Globus pallidus (tissue), 1 donor: ENCODE measurements around the gene AOPEP.
A peak's percentile ranks its signal among the peaks of the same experiment; 100 is the strongest.

Source experiments
- DNase-seq: peaks from one replicate; pipeline ENCODE4 v3.0.0-alpha.2; 2015; ENCODE audit warnings: low spot score

The AOPEP gene

DNA sequence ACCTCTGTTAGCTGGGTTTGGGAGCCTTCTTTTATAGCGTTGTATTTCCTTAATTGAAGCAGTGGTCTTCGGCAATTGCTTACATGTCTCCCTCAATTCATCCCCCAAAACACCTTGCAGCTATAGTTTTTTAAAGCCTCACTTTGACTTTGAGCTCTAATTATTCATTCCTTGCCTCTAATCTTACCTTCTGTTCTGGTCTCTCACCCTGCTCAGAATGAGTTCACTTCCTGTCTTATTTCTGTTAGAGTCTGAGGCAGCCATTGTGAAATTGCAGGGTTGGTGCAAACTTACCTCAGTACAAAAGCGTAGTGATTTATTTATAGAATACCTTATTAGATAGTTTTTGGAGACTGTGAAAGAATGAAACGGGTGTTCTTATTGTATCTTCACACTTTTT, 35.0 kb downstream of the AOPEP start:
- DNase-seq = no peak

- no peak for DNase-seq
Observed at GRCh38 chr9:94767331-94768072, 41.0 kb downstream of the AOPEP start.

- no peak for DNase-seq
Observed at GRCh38 chr9:94768766-94769165, 42.3 kb downstream of the AOPEP start.

GRCh38 chr9:94770334-94770733, 43.8 kb downstream of the AOPEP start:
- no peak for DNase-seq

DNA sequence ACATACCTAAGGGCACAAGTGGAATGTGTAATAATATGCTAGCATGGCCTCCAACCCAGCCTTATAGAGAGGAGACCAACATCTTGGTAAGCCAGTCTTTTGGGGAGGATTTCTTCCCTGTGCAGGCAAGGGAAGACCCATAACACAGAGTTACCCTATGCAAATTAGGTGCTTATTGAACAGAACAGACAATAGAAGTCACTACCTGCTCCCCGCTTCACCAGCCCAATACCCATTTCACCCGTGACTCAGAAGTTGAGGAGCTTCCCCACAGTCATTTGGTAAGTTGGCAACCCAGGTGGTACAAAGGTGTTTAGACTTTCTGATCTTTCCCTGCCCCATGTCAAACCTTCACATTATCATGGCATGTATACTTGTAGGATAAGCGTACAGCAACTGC, 44.6 kb downstream of the AOPEP start:
- DNase-seq = no peak

DNA sequence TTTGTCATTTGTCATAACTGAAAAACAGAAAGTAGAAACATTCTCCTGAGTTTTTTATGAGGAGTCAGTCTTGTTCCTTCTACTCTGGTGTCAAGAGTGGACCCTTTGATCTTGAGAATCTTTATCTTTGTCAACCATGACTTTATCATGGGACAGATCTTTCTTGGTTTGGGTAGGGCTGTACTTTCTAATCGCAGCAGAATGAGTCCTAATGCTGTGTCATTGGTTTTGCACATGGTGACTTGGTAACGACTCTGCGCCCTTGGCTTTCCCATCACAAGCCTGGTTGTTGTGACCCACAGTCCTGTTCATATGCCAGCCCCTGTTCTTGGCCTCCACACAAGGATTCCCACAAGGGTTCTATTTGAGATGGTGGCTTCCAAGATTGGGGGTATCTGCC, 45.6 kb downstream of the AOPEP start:
- DNase-seq = peak; percentile 62

- peak; percentile 94 for DNase-seq
Observed at GRCh38 chr9:94772639-94773303, 46.3 kb downstream of the AOPEP start.

GRCh38 chr9:94773655-94774054, 47.2 kb downstream of the AOPEP start:
- DNase-seq = no peak

GRCh38 chr9:94778013-94778412, 51.5 kb downstream of the AOPEP start:
- DNase-seq = no peak

- DNase-seq = no peak
Observed at GRCh38 chr9:94779031-94779430, 52.5 kb downstream of the AOPEP start.

GRCh38 chr9:94779693-94780290, 53.3 kb downstream of the AOPEP start:
- no peak for DNase-seq

DNA sequence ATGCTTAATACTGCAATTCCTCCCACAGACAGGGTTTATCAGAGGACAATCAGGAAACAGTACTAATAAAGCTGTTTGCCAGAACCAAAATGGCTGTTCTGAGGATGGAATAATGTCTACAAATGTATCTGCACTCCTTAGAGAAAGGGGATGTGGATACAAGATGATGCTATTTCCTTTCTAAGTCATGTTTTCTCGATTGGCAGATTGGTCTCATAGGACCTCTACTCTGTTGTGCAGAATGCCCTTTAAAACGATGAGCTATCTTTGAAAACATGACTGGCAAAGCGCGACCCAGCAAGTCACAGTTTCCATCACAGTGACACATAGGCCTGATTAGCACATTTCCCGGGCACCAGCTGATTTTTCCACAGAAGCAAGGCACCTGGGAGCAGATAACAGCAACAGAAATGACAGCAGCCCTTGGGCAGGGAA, 54.0 kb downstream of the AOPEP start:
- no peak for DNase-seq

DNA sequence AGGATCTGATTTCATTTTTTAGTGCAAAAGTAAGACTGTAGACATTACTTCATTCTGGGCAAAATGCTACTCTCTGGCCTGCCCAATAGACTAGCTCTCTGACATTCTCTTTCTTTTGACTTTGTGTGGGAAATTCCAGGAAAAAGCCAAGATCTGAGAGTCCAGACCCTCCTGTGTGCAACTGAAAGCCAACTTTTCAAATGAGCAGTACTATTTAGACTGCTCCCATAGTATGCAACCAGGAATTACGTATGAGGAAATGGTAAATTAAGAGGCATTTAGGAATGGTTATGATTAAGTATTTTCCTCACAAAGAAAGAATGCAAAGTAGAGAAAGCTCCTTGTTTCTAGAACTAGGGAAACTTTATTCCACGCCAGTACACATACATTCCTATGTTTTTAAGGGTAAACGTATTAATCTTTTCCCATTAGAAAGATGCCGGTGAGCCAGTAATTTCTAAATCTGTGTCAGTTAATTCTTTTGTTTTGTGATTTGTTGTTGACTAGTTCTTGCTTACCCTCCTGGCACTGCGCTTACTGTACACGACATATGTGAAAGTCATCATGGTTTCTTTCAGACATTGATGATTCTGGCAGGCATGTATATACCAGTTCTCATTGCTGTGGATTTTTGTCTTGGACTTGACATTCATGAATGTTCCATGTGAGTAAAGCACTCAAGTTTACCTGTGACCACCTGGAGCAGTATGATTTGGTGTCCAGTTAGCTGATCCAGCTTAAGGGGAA, 56.0 kb downstream of the AOPEP start:
- no peak for DNase-seq

- DNase-seq = peak; percentile 89
Observed at GRCh38 chr9:94783102-94783682, 56.7 kb downstream of the AOPEP start.

DNA sequence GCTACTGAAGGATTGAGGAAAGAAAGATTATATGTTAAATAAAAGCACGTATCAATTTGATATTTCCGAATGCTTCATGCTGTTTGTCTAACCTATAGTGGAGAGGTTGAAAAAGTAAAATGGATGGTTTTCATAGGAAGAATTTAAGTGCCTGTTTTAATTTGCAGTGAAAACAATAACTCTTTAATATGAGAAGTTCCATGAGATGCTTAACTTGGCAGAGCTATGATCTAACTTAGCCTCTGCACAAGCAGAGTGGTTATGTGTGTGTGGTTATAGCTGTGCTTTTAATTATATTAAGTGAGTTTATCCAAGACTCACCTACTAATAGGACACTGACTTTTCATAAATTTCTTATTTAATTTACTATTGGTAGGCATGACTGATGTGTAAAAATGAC, 57.4 kb downstream of the AOPEP start:
- DNase-seq = no peak

GRCh38 chr9:94785215-94786169, 59.0 kb downstream of the AOPEP start:
- no peak for DNase-seq

- no peak for DNase-seq
Observed at GRCh38 chr9:94786586-94786985, 60.1 kb downstream of the AOPEP start.

DNA sequence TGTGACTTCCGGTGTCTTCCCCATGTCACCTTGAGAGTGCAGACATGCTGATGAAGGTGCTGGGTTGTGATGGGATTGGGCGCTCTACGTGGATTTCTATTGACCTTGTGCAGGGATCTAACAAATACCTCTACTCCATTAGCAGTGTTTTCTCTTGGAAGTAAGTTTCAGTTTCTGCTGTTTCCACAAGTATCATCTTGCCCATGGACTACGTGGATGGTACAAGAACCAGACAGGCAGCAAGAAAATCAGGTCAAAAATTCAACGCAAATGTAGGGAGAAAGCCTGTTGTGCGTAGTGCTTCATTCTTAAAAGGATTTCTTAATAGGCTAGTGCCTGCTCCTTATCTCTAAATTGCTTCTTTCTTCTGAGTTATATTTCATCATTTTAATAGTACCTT, 60.8 kb downstream of the AOPEP start:
- no peak for DNase-seq

- no peak for DNase-seq
Observed at GRCh38 chr9:94788570-94789105, 62.1 kb downstream of the AOPEP start.

DNA sequence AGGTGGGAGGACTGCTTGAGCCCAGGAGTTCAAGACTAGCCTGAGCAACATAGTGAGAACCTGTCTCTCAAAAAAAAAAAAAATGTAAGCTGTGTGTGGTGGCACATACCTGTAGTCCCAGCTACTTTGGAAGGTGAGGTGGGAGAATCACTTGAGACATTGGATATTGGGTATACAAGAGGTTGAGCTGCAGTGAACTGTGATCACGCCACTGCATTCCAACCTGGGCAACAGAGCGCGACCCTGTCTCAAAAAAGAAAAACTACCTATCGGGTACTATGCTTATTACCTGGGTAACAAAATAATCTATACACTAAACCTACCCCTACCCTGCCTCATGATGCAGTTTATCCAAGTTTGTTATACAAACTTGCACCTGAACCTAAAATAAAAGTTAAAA, 64.9 kb downstream of the AOPEP start:
- no peak for DNase-seq

DNA sequence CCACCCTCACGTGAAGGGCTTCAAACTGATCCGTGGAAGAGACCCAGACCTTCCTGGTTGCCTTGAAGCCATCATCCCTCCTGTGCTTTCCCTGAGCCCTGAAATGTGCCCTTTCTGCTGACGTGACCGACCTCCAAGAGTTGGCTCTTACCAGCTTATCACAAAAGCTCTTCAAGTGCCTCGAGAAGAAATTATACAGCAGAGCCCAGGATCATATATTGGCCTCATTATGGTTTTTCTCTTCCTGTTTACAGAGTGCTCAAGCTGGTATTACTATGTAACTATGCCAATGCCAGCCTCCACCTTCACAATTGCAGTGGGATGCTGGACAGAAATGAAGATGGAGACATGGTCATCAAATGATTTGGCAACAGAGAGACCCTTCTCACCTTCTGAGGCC, 66.0 kb downstream of the AOPEP start:
- no peak for DNase-seq
